Peyer's patch (tissue), 4 donors: Measurements from ENCODE around the gene TNFSF13.

Experiments
- POLR2A ChIP-seq, 2 donors: fragments of 450-650 bp; IDR thresholded peaks; one replicate each; pipeline ENCODE4 v1.5.1; 2017; ENCODE audit warnings: antibody characterized with exemption in 2 of 2, mild to moderate bottlenecking in 2 of 2, moderate library complexity in 2 of 2
- TF ChIP-seq, protein P1 (sequence below), 6 experiments: fragments of 450-650 bp in 4 of 6; fragments of 200-600 bp in 2 of 6; sonication (generic) in 1 of 6; IDR thresholded peaks; one replicate each; pipeline ENCODE4 v1.5.1; 2017 to 2019; ENCODE audit warnings: antibody characterized with exemption in 6 of 6, mild to moderate bottlenecking in 3 of 6, moderate library complexity in 1 of 6

GRCh38 chr17:7576432-7576937, 17.9 kb downstream of the TNFSF13 start:
- TF ChIP-seq, protein P1, sequence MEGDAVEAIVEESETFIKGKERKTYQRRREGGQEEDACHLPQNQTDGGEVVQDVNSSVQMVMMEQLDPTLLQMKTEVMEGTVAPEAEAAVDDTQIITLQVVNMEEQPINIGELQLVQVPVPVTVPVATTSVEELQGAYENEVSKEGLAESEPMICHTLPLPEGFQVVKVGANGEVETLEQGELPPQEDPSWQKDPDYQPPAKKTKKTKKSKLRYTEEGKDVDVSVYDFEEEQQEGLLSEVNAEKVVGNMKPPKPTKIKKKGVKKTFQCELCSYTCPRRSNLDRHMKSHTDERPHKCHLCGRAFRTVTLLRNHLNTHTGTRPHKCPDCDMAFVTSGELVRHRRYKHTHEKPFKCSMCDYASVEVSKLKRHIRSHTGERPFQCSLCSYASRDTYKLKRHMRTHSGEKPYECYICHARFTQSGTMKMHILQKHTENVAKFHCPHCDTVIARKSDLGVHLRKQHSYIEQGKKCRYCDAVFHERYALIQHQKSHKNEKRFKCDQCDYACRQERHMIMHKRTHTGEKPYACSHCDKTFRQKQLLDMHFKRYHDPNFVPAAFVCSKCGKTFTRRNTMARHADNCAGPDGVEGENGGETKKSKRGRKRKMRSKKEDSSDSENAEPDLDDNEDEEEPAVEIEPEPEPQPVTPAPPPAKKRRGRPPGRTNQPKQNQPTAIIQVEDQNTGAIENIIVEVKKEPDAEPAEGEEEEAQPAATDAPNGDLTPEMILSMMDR (IDR thresholded peaks at IDR 0.05), result no peak
- TF ChIP-seq POLR2A (IDR thresholded peaks at IDR 0.05), result no peak
